ENCODE data around the gene PLEKHA1.

The PLEKHA1 gene

GRCh38 chr10:122347170-122347841, 27.2 kb upstream of the PLEKHA1 start:
- DNase-seq (ENCODE audit: low read depth): no peak

GRCh38 chr10:122348512-122348911, 26.0 kb upstream of the PLEKHA1 start:
- DNase-seq (ENCODE audit: low read depth): no peak

GRCh38 chr10:122348935-122349361, 25.6 kb upstream of the PLEKHA1 start:
- DNase-seq (ENCODE audit: low read depth): no peak

GRCh38 chr10:122349758-122350369, 24.6 kb upstream of the PLEKHA1 start:
- DNase-seq (ENCODE audit: low read depth): no peak

GRCh38 chr10:122350893-122351292, 23.6 kb upstream of the PLEKHA1 start:
- DNase-seq (ENCODE audit: low read depth): no peak

- no peak for DNase-seq (ENCODE audit: low read depth)
Measured at GRCh38 chr10:122352817-122353525, 21.5 kb upstream of the PLEKHA1 start.

GRCh38 chr10:122354383-122354782, 20.1 kb upstream of the PLEKHA1 start:
- DNase-seq (ENCODE audit: low read depth): no peak

- DNase-seq (ENCODE audit: low read depth): no peak
Measured at GRCh38 chr10:122357685-122358084, 16.8 kb upstream of the PLEKHA1 start.

- no peak for DNase-seq (ENCODE audit: low read depth)
Measured at GRCh38 chr10:122359621-122360020, 14.9 kb upstream of the PLEKHA1 start.

- DNase-seq (ENCODE audit: low read depth): no peak
Measured at GRCh38 chr10:122361046-122361445, 13.5 kb upstream of the PLEKHA1 start.

GRCh38 chr10:122362031-122362592, 12.4 kb upstream of the PLEKHA1 start:
- DNase-seq (ENCODE audit: low read depth): no peak

GRCh38 chr10:122362621-122363020, 11.9 kb upstream of the PLEKHA1 start:
- no peak for DNase-seq (ENCODE audit: low read depth)

- DNase-seq (ENCODE audit: low read depth): no peak
Measured at GRCh38 chr10:122363311-122363710, 11.2 kb upstream of the PLEKHA1 start.

- DNase-seq (ENCODE audit: low read depth): no peak
Measured at GRCh38 chr10:122363722-122364463, 10.6 kb upstream of the PLEKHA1 start.

GRCh38 chr10:122368502-122369254, 5.8 kb upstream of the PLEKHA1 start:
- DNase-seq (ENCODE audit: low read depth): no peak

- DNase-seq (ENCODE audit: low read depth): no peak
Measured at GRCh38 chr10:122373108-122373507, 1.4 kb upstream of the PLEKHA1 start.

GRCh38 chr10:122373721-122374120, 787 bp upstream of the PLEKHA1 start:
- peak; percentile 10 for DNase-seq (ENCODE audit: low read depth)

- peak; percentile 44 for DNase-seq (ENCODE audit: low read depth)
Measured at GRCh38 chr10:122374859-122375678, 561 bp downstream of the PLEKHA1 start.

- no peak for DNase-seq (ENCODE audit: low read depth)
Measured at GRCh38 chr10:122375679-122376160, 1.2 kb downstream of the PLEKHA1 start.

GRCh38 chr10:122376364-122376961, 2.0 kb downstream of the PLEKHA1 start:
- no peak for DNase-seq (ENCODE audit: low read depth)
